GM21737 (cell line): ENCODE measurements around the gene SEC24B.
"Not testable (repeated sequence)": the region's sequence is repeated elsewhere in the genome, so short reads cannot be mapped to it uniquely, and the experiment has no call there.

ENCODE experiments used
- ATAC-seq: cut with Tn5 transposase; IDR thresholded peaks from one replicate; pipeline ENCODE4 v1.9.1; 2021; ENCODE audit warnings: mild to moderate bottlenecking, moderate library complexity; ENCODE audit not compliant: unreplicated experiment

Gene SEC24B

DNA sequence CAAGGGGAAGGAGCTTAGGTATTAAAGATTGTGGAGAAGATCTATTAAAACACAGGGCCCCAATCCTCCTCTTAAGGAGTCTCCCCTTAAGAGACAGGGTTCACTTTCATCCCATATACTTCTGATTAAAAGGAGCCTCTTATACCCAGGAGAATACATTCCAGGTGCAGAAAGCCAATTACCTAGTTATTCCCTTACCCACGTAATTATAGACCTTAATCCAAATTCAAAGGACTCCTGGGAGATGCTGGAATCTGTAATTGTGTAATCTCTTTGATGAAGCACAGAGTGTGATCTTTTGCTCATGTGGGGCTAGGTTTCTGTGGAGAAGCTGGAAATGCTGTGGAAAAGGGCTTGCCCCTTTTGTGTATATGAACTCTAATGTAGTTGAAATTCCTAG is 1.4 kb upstream of the SEC24B start:
- no peak for ATAC-seq

DNA sequence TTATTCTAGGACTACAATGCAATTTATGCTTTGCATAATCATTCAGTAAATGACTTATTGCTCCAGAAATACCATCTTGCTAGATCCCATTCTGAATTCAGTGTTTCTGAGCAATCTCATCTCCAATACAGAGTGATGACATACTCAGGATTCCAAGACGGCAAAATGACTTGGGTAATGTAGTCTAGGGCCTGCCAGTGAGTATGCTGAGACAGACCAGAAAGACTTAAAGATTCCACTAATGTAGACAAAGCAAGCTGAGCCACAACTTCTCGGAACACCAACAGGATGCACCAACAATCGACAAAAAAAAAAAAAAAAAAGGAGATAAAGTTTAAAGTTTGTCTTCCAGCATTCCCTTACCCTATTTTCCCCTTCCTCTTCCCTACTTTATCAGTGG is 919 bp upstream of the SEC24B start:
- ATAC-seq, result no peak

DNA sequence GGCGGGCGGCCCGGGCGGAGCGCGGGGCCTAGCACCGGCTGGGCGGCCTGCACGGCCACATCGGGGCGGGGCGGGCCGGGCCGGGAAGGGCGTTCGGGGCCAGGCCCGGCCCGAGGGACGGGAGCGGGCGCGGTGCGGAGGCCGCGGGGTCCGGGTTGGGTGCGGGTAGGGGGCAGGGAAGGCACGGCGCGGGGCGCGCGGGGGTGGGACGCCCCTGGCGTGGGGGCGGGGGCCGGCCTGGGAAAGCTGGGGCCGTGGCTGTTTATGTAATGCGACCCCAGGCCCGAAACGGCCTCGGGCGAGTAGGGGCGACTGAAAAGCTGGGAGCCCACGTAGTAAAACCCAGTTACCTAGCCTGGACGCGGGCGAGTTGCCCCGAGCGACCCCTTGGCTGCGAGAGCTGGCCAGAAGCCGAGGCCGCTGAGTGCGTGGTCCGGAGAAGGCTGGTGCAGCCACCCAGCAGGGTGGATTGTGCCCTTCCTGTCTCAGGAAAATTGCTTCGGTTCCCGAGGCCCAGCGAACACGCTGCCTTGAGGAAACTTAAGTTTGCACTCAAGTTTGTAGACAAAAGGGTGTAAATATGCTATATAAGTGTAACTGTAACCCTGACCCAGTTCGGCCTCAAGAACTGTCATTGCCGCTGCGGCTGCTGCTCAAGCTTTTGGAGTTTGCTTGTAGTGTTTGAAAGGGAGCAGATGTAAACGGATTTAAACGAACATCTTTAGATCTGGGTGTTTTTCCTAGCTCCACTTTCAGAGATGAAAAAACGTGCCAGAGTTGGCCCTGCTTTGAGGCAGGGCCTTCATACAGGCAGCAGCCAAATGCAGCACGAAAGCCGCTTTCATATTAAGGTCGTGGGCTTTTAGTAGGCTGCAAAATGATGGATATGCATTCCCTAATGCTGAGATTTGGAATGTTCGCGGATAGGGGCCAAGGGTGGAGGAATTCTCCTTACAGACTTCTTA is 674 bp downstream of the SEC24B start:
- ATAC-seq, result peak; percentile 32

DNA sequence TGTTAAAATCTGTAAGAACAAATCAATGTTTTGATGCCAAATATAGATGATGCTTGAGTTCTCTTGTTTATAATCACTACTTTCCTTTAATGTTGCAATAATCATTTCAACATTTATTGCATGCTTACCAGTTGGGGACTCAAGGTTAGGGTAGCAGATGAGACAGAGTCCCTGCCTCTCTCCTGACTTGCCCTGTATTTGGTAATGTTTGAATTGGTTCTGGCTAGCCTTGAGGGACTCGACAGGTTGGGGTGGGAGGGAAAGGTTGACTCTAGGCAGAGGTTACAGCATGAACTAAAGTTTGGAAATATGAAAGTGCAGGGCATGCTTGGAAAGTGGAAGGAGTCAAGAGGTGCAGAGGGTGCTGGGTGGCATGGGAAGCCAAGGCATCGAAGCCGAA is 2.0 kb downstream of the SEC24B start:
- ATAC-seq, result no peak

DNA sequence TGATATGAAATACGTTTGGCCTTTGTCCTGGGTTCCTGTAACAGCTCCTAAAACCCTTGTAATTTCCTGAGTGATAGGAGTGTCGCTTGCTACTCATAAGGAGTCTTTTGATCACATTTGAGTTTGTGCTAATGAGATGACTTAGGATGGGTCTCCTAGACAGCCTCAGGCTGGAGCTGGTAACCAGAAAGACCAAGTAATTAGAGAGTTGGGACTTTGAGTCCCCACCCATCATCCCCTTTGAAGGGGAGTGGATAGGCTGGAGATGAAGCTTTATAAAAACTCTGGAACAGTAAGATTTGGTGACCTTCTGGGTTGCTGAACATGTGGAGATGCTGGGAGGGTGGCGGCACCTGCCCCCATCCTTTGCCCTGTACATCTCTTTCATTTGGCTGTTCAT is 2.9 kb downstream of the SEC24B start:
- ATAC-seq, result no peak

DNA sequence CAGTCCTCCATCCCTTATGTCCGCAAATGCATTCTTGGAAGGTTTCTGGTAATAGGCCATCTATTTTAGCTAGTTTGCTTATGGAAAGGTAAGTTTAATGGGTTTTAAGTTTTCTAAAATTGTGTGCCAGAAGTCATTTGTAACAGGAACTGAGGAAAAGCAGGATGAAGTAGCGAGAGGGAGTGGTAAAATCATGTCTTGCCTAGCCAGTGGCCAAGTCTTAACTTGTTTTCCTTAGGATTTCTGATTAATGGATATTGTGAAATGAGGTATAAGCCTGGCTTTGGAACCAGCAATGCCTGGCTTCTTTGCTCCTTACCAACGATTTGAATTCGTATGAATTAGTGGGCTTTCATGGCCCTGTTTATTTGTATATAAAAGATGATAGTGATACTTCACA is 7.3 kb downstream of the SEC24B start:
- ATAC-seq, result no peak

DNA sequence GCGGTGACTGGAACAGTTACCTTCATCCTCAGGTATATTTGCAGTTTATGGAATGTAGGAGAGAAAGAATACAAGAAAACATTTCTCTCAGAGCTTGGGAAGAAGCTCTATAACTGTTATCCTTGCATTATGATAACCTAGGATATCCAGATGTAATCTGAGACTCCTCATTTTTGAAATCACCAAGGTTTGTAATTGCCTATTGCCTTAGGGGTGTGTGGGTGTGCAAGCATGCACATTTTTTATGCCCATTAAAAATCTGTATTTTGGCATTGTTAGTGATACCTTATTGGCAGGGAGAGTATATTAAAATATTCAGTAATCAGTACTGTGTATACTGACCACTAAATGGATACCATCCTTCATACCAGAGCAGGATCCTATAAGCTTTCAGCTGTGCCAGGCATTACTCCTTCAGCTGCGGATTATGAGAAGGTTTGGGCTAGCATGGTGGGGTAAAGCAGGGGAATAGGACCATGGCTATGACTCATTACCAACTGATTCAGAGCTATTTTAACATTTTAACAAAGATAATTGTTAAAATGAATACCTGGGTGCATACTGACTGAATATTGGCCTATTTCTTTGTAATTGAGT is 8.3 kb downstream of the SEC24B start:
- no peak for ATAC-seq

DNA sequence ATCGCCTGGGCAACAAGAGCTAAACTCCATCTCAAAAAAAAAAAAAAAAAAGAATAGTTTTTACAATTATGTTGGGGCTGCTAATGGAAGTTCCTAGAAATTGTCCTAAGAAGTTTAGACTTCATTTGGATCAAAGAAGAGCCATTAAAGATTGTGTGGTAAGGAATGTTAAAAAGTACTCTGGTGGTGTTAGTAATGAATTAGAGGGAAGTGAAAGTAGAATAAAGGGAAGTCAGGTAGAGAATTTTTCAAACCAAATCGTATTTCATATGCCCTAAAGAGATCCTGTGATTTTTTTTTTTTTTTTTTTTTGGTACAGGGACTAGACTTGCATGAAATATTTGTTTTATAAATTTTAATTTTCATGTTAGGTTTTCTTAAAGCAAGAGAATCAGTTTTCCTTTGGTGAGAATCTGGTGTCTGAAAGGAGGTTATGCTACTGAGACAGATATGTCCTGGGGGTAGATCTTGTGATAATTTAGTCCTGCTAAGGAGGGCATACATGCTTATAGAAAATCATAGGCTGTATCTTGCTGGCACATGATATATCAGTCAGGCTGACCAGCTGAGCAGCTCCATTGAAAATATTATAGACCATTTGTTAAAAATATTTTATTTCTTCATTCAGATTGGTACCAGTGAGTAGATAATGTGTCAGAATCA is 10.7 kb downstream of the SEC24B start:
- peak; percentile 63 for ATAC-seq

DNA sequence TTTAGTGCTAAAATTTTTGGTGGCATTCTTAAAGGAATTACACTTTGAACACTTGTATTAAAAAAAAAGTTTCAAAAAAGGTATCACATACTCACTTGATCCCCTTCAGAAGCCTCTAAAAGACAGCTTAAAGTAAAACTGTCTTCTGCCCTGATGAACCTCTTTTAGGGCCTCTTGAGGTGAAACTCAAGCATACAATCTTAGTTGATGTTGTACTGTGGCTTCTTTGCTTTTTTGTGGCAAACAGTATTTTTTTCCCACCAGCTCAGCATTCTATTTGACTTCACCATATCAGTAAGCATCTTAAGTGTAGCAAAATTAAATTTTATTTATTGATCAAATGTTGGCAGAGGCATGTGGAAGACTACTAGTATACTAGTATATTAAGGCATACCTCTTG is 13.7 kb downstream of the SEC24B start:
- no peak for ATAC-seq

DNA sequence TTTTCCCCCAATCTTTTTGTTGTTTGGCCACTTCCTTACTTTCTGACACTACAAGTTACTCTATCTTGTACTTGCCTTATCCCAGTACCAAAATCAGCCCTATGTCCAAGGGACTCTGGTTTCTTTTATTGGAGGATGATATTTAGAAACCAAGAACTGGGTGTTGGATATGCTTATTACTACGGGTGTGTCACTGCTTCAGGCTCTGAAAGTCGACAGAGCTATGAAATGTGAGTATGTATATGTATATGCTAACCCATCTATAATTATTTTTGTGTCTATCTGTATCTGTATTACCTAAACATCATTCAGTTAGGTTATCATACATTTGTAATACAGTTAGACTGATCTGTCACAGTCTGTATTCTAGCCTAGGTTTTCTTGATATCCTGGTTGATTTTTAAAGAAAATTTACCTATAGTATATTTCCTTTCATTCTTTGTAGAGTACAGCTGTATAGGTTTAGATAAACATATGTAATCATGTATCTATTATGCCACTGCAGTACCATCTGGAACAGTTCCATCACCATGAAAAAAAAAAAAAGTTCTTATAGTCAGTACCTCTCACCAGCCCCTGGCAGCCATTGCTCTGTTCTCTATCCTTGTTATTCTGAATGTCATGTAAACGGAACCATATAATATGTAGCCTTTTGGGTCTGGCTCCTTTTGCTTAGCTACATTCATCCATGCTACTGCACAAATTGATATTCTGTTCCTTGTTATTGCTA is 18.1 kb downstream of the SEC24B start:
- ATAC-seq, result no peak

DNA sequence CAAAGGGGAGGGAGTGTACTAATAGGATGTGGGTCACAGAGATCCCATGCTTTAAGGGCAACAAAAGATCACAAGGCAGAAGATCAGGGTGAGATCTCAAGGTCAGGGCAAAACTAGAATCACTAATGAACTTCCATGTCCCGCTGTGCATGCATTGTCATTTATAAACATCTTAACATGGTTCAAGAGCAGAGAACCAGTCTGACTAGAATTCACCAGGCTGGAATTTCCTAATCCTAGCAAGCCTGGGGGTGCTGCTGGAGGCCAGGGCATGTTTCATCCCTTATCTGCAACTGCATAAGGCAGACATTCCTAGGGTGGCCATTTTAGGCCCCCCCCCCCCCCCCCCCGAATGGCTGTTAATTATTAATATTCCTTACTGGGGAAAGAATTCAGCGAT is 19.5 kb downstream of the SEC24B start:
- not testable (repeated sequence) for ATAC-seq

DNA sequence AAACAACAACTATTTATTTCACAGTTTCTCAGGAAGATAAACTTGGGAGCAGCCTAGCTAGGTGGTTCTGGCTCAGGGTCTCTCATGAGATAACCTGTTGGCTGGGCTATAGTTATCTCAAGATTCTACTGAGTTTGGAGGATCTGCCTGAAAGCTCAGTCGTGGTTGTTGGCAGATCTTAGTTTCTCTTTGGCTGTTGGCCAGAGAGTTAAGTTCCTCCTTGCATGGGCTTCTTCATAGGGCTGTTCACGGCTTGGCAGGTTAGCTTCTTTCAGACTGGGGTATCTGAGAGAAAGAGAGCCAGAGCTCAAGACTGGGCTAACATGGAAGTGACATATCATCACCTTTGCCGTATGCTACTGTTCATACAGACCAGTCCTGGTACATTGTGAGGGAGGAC is 28.7 kb downstream of the SEC24B start:
- no peak for ATAC-seq

DNA sequence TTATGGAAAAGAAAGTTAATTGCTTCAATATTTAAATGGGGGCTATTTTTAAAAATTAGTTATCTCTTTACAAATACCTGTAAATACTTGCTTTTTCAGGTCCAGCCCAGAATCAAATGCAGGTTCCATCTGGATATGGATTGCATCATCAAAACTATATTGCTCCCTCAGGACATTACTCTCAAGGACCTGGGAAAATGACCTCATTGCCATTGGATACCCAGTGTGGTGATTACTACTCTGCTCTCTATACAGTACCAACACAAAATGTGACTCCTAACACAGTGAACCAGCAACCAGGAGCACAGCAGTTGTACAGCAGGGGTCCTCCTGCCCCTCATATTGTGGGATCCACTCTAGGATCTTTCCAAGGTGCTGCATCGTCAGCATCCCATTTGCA is 29.2 kb downstream of the SEC24B start:
- no peak for ATAC-seq

DNA sequence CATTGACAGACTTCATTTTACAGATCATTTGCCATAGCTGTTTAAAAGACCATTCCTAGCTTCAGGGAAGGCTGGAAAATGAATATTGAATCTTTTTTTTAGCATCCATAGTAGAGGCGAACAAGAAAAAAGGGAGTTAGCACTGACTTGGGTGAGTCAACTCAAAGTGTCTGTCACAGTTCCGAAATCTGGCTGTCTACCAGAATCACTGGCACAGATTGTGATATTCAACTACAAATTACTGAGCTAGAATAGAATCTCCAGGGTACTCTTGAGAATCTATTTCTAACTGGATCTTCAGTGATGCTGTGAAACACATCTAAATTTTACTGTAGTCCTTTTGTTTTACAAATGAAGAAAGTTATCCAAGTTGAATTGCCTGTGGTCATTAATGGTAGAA is 31.5 kb downstream of the SEC24B start:
- no peak for ATAC-seq

DNA sequence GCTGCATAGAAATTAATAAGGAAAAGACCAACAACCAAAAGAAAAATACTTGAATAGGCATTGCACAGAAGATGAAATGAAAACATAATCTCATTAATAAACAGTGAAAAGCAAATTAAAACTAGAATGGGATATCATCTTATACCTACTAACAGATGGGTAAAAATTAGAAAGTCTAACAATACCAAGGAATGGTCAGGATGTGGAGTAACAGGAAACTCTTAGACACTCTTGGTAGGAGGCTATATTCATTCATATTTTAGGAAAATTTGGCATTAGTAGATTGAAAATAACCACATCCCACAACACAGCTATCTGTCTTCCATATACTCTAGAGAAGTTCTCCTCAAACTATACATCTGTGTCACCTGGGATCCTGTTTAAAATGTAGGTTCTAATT is 36.3 kb downstream of the SEC24B start:
- no peak for ATAC-seq

DNA sequence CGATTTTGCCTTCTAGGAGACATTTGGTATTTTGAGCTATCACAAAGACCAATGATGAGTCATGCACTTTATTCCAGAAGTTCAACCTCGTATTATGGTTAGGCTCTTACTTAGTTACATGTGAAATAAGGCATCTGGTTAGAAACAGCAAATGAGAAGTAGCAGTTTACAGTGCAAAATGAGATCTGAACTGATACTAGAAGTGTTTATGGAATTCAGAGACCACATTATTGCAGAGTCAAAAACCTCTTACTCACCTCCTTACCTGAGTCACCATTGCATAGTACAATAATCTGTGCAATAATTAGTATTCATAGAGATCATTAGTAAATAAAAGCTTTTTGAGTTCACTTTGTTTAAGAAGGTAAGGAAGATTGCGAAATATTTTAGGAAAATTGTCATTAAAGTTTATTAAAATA is 38.7 kb downstream of the SEC24B start:
- ATAC-seq, result no peak

DNA sequence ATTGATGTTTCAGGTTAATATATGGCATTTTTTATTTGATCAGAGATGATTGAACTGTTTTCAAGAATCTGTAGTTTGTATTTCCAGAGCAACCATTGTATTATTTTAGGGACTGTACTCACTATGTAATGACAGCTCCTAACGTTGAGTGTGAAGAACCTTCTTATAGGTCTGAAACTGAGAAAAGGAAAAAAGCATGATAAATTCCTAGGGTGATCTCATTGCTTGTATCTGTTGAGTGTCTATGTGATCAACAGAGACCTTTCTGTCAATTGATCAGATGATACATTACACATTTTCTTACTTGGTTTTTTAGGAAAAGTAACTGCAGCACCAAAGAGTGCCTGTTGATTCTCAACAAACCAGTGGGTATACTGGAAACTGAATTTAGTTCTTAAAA is 40.2 kb downstream of the SEC24B start:
- ATAC-seq, result no peak

DNA sequence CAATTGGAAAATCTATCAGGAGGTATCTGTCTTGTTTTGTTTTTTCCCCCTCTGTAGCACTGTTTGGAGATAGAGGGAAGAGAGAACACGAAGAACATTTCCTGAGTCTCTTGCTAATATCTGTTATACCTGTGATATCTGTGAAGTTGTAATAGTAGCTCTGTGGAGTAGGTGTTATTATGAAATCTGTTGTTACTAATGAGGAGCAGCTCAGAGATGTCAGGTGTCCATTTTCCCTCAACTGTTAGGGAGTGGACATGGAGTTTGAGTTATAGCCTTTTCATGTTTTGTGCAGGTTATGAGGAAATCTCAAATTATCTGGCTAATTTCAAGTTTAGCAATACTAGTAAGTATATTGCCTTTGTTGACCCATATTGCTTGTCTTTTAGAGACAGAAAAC is 52.4 kb downstream of the SEC24B start:
- ATAC-seq, result no peak

DNA sequence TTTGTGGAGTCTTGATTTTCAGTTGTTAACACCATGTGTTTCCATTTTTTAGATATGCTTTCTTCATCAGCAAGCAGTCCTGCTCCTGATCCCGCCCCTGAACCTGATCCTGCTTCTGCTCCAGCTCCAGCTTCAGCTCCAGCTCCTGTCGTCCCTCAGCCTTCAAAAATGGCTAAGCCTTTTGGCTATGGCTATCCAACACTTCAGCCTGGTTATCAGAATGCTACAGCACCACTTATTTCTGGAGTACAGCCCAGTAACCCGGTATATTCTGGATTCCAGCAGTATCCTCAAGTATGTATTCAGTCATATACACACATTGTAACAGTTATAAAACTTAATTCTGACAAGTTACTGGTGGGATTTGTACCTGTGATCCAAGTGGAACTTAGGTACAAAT is 60.9 kb downstream of the SEC24B start:
- no peak for ATAC-seq

DNA sequence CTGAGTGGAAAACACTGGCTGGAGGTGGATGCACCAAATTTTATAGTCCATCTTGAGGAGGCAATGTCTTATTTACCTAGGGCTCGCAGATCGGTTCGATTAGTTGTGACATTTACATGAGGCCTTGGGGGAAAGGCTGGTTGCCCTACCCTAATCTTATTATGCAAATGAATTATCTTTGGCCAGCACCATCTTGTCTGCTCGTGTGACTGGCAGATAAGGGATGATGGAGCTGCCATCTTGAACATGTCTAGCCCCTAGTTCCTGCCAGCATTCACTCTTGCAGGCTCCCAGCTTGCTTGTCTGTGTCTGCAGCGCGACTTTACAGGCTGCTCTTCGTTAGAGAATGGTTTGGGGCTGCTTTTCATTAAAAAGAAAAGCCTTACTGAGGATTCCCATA is 61.9 kb downstream of the SEC24B start:
- ATAC-seq, result no peak

DNA sequence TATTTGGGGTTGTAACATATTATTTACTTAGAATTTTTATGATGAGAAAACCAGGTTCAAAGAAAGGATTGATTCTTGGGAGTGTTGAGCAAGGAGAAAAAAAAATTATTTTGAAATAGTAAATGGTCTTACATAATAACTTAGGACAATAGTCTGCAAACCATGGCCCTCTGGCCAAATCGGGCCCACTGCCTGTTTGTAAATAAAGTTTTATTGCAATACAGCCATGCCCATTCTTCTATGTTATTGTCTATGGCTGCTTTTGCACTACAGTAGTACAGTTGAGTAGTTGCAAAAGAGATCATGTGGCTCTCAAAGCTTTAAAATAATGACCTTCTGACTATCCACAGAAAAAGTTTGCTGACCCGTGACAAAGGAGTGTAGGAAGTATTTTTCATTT is 63.3 kb downstream of the SEC24B start:
- no peak for ATAC-seq
